Measurements from ENCODE around the gene ZNF202.

GRCh38 chr11:123690485-123690884, 51.0 kb downstream of the ZNF202 start:
- TF ChIP-seq TAF1 (IDR thresholded peaks at IDR 0.05; ENCODE audit: low read depth) (no peak), EP300 (IDR thresholded peaks at IDR 0.05; ENCODE audit: borderline replicate concordance) (no peak), USF1 (IDR thresholded peaks at IDR 0.05) (no peak), TEAD4 (IDR thresholded peaks at IDR 0.05) (no peak), EGR1 (IDR thresholded peaks at IDR 0.05) (no peak), REST (IDR thresholded peaks at IDR 0.05; ENCODE audit: low read depth) (no peak), MAX (IDR thresholded peaks at IDR 0.05) (no peak), YY1 (IDR thresholded peaks at IDR 0.05; ENCODE audit: low read depth) (no peak), RAD21 (IDR thresholded peaks at IDR 0.05; ENCODE audit: low read depth) (no peak)
